Activated T-helper 1 cell treated with Interleukin-2 at 50 U/mL for 16 hours (primary cell): Measurements from ENCODE around the gene IGSF21.

ENCODE experiments used
- DNase-seq: peaks from one replicate; pipeline ENCODE4 v3.0.0-alpha.2; 2020; ENCODE audit warnings: low read depth

The IGSF21 gene

DNA sequence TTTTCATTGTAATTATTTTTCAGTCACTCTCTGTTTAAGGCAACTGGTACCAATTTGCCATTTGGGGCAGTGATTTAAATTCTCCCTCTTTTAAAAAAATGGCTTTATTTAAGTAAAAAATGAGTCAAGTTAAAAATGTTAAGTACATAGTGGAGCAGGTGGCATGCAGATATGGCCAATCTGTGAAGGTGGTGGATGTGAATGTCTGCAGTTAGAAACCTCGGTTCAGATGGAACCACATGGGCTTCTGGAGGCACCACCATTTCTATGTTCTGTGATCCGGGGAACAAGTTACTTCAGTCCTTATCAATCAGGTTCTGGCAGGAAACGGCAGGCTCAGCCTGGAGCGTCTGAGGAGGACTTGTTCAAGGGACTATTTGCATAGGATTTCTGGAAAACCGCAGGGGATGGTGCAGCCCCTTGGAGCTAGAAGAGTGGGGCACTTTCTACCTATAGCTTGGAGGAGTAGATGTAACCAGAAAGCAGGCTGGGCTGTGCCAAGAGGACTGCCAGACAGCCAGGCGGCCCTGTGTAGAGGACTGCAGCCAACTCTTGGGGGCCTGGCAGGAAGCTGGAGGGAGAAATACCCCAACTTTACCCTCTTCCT is 12.3 kb downstream of the IGSF21 start:
- no peak for DNase-seq

DNA sequence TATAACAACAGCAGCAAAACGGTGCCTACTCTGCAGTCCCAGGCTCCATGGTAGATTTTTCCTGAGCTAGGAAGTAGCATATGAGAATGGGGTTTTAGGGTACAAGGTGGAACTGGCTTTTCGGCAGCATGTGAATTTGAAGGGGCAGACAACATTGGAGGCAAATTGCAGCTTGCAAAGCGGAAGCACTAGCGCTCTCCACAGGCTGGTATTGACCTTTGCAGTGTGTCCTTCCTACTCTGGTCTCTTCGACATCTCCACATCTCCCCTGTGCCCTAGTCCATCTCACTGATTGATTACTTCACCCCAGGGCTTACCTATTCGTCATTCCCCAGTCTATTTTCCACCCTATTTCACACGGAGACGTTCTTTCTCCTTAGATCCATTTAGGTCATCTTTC is 13.0 kb downstream of the IGSF21 start:
- DNase-seq = no peak

DNA sequence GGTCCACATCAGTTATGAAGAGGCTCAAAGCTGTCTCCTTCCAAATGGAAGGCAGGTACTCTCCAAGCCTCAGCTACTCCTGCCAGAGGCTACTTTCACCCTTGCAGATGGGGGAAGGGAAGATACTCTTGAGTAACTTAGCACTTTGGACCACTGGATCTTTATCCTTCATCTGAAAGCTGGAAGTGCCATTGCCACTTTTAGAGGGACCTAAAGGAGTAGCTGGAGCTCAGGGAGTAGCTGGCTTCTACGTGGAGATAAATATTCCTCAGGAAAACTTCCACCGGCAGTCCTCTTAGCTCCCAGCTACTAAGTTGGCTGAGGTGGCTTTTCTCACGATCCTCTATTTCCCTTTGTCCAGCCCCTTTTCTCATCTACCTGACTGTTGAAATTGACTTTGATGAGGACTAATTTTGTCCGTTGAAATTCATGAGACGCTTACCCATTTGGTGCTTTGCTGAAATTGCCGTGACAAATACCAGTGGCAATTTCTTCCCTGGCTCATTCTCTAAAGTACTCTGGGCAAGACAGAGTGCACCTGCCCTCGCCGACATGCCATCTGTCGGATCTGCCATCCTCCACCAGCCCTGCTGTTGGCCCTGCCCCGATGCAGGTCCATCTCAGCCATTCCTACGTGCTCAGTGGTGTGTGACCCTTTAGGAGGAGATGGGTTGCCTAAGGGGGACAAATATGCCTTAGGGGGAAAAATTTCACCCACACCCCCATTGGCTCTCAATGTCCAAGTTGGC is 13.6 kb downstream of the IGSF21 start:
- no peak for DNase-seq

DNA sequence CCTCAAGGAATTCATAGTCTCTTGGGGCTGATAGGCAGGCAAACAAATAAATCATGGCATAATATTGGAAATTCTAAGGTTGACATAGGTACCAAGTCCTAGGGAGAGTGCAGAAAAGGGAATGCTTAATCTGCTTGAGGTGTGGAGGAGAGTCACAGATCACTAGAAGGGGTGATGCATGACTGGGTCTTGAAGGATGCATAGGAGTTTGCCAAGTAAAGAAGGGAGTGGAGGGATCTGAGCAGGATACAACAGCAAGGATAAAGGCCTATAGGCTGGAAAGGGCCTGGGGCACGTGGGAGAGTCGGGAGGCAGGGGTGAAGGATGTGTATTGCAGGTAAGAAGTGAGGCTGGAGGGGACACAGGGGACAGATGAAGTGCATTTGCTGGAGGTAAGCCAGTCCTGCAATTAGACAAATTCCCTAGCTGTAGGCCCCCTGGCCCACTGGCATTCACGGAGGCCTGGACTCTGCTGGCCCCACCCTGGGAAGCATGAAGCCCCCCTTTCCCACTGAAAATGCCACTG is 15.9 kb downstream of the IGSF21 start:
- DNase-seq = no peak

- DNase-seq = no peak
Observed at GRCh38 chr1:18124977-18125376, 17.4 kb downstream of the IGSF21 start.

DNA sequence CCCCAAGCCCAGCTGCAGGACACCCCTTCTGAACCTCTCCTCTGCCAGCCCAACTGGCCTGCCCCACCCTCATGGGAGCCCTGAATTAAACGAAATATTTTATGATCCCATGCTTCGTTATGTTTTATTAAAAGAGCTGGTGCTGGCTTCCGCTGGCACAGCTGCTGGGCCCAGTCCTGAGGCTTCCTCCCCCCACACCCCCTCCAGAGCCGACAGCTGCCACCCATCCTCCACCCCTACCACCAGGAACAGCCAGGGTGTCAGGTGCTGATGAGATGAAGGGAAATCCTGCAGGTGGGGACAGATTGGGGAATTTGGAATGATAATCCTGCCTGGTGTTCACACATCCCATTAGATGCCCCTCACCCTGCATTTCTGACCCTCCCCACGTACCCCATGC is 19.0 kb downstream of the IGSF21 start:
- DNase-seq = no peak

DNA sequence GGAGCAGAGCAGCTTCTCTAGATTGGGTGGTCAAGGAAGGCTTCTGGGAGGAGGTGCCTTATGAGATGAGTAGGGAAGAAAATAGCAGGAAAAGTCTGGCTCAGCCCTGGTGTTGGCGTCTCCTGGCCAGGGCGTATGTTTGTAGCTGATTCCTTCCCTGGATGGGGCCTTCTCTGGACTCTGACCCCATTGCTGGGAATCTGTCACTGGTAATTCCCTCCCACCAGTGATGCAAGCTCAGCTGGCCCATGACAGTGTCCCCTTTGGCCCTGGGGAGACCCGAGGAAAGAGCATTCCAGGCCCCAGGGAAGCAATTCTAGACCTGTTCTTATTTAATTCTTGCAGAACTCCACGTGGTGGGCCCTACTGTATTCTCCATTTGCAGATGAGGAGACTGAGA is 20.7 kb downstream of the IGSF21 start:
- no peak for DNase-seq

DNA sequence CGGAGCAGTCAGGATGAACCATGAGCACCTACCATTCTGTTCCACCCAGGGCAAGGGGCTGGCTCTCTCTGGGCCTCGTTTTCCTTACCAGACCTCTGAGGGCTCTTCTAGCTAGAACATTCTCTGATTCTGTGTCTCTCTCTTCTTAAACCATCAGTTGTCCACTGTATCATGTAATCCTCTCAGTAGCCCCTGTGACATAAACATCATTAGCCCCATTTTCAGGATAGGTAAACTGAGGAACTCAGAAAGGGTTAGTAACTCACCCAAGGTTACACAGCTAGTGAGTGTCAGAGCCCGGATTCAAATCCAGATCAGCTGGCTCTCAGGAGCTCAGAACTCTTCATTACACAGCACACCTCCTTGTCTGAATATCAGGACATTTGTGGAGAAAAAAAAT is 22.8 kb downstream of the IGSF21 start:
- DNase-seq = no peak

GRCh38 chr1:18132022-18132710 is 24.6 kb downstream of the IGSF21 start:
- DNase-seq = no peak

DNA sequence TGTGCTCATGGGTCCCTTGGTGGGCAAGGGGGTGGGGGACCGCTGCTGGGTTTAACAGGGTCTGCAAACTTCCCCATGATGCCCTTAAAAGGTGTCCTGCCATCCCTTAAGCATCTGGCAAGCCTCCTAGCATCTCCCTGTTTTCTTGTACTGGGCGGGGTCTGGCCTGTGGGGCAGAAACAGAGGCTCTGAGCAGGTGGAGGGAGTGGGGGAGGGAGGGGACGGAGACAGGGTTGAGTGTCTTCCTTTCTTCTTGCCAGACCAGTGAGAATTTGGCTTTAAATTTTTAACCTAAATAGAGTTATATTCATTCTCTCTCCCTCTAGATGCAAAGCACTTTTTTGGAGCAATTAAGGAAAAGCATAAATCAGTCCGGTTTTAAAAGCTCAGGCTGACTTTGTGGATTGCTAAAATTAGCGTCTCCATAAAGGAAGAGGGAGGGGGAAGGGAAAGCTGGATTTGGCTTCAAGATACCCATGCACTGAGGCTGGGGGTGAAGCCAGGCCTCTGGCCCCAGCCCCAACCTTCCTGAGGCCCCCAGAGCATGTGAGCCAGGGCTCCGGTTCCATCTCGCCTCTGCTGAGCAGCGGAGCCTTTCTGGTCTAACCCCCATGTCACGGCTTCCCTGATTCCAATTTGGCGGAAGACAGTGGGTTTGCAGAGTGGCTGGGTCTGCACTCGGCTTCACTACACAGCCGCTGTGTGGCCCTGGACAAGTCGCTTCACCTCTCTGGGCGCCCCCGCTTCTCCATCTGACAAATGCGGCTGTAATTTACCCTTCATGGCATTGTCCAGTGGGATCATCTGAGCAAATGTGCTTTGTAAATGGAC is 25.3 kb downstream of the IGSF21 start:
- DNase-seq = no peak

GRCh38 chr1:18134324-18135046 is 26.9 kb downstream of the IGSF21 start:
- DNase-seq = no peak

DNA sequence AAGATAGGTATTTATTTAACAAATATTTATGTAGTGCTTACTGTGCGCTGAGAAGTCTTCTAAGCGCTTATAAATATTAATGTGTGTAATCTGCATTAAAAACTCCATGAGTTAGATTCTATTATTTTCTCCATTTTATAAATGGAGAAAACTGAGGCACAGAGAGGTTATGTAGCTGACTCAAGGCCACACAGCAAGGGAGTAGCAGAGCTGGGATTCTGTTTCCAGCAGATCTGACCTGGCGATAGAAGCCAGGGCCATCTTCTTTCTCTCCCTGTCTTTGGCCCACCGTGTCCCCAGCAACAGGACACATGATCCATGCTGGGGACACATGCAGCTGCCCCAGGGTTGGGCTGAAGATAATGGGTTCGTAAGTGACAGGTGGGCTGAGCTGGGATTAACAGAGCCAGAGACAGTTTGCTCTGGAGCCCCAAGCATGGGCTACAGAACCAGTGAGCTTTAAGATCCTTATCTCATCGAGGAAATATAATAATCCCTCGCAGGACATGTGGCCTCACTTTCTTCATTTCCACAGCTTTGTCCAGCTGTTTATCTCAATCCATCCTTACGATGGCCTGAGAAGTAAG is 30.3 kb downstream of the IGSF21 start:
- DNase-seq = no peak

GRCh38 chr1:18139198-18139981 is 31.8 kb downstream of the IGSF21 start:
- DNase-seq = no peak

- no peak for DNase-seq
Observed at GRCh38 chr1:18140411-18140810, 32.8 kb downstream of the IGSF21 start.

GRCh38 chr1:18141661-18142060 is 34.1 kb downstream of the IGSF21 start:
- DNase-seq = no peak

GRCh38 chr1:18142471-18142870 is 34.9 kb downstream of the IGSF21 start:
- no peak for DNase-seq

DNA sequence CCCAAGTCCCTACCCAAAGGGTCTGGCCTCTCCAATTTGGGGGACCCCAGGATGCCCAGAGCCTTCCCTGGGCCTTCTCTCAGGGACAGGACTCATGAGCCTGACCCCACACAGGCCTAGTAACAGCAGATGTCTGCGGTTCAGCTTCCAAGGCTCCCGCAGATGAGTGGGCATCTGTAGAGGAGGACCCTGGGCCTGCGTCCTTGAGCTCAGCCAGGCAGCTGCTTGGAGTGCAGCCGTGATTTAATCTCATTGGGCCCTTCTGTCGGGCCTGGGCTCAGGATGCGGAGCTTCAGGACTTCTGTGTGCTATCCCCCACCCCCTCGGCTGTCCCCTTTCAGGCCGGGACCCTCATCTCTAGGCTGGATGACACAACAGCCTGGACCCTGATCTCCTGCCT is 35.4 kb downstream of the IGSF21 start:
- no peak for DNase-seq

DNA sequence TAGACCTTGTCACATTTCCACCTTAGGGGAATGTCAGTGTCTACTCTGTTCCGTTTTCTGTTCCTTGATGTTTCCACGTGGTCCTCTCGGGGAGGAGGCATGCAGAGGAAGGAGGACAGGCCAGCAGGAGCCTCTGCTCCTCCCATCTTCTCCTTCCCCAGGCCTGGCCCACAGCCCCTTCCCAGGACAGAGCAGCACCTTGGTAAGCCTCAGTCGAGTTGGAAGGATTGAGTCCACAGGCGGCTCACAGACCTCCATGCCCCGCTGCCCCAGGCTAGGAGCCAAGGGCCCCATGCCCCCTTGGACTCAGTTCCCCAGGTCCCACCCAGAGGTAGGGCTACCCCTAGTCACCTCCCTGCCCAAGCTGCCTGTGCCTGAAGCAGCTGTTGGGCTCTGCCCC is 36.5 kb downstream of the IGSF21 start:
- no peak for DNase-seq

- DNase-seq = no peak
Observed at GRCh38 chr1:18144916-18145647, 37.5 kb downstream of the IGSF21 start.
